Germinal center (tissue), 1 donor: ENCODE measurements around the gene EHF.

ENCODE experiments used
- DNase-seq: peaks from one replicate; pipeline ENCODE4 v3.0.0; 2012; ENCODE audit warnings: mixed read lengths, low spot score

Gene EHF

DNA sequence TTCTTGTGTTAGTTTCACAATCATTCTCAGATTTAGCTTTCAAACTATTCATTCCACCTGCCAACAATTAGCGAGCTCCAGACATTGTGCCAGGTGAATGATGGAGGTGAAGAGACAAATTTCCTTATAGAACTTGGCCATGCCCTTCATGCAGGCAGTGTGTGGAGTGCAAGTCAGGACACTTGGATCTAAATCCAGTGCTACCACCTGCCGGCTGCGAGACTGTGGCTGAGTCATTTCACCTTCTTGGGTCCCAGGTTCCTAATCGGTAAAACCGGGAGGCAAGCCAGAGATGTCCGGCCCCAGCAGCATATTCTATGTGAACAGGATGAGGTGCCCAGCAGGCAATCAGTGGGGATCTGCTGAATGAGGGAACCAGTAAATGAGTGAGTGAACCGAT lies 18.6 kb upstream of the EHF start:
- no peak for DNase-seq

DNA sequence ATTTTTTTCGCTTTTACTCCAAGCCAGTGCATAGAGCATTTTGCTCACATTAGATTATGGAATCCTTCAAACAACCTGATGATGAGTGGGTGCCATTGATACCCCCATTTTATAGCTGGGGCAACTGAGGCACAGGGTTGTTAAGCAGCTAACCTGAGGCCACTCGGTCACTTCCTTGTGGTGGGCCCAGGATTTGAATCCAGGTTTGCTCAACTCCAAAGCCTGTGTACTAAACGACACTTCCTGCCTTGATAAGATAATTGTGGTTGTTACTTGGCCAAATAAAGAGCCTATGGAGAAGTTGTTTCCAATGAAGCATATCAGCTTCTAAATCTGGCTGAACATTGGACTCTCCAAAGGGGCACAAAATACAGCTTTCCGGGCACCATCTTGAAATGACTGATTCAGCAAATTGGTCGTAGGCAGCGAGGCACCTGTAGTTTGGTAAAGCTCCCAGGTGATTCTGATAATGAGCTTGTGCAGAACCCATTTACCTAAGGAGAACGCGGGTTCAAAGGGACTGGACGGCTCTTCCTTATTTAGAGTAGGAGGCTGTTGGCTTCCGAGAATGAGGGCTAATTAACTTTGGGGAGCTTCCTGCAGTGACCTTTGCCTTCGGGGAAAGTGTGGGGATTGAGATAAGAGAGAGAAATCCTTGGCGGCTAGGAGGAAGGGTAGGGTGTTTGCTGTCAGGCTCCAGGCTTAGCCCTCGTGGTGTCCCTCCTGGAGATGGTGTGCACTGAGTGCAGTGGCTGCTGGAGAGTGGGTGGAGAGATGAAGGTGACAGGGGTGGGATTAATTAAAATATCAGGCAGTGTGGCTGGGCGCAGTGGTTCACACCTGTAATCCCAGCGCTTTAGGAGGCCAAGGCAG lies 17.5 kb upstream of the EHF start:
- DNase-seq = no peak

DNA sequence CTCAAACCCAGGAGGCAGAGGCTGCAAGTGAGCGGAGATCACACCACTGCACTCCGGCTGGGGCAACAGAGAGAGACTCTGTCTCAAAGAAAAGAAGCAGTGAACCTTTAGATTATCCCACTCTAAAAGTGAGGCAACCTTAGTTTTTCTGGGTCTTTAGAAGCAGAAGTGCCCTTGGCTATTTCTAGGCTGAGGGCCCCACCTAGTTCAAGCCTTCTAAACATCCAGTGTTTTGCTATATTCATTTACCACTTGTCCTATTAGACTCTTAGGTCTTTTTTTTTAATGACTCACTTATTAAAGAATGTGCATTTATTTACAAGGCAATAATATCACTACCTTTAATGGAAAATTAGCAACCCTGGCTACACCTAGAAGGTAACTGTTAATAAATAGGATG lies 16.7 kb upstream of the EHF start:
- no peak for DNase-seq

DNA sequence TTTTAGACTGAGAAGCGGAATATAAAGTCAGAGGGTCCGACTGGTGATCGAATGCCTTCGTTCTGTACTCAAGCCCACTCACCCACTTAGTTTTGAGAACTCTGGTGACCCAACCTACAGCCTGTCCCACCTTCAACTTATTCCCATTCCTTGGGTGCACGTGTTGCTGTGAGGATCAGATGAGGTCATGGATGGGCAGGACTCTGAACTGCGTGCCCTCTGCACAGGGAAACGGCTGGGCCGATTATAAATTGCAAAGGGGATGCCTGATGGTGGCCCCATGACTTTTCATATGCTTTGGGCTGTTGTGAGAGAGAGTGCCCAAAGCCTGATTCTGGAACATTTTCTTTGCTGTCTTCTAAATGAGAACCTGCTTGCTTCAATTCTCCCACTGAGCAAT lies 16.0 kb upstream of the EHF start:
- DNase-seq = no peak

DNA sequence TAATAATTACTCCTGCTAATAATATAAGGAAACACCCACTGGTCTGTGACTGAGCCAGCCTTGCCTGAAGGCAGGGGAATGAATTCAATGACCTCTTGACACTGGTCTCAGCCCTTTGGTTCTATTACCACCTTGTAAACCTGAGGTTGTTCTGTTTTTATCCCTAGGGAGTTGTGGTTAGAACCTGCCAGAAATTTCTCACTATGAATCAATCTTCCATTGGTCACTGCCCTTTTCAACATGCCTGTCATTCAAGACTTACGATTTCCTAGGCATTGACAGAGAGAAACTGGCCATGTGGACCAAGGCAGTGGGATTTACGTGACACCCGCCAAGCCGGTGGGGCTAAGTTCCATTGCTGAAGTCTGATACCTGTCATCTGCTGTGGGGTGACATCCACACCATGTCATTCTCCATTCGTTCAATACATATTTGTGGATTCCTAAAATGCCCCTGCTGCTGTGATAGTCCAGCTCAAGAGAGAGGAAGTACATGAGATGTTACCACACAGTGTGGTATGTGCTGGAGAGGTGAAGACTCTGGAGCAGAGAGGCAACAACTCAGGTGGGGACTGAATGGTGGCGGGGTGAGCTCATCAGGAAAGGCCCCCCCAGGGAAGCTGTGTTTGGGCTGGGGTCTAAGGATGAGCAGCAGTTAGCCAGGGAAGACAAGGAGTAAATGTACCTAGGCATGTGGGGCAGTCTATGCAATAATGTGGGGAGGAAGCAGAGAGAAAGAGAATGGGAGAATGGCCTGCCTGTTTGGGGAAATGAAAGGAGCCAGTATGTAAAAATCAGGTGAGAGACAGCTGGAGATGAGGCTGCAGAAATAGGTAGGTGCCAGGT lies 15.2 kb upstream of the EHF start:
- no peak for DNase-seq

DNA sequence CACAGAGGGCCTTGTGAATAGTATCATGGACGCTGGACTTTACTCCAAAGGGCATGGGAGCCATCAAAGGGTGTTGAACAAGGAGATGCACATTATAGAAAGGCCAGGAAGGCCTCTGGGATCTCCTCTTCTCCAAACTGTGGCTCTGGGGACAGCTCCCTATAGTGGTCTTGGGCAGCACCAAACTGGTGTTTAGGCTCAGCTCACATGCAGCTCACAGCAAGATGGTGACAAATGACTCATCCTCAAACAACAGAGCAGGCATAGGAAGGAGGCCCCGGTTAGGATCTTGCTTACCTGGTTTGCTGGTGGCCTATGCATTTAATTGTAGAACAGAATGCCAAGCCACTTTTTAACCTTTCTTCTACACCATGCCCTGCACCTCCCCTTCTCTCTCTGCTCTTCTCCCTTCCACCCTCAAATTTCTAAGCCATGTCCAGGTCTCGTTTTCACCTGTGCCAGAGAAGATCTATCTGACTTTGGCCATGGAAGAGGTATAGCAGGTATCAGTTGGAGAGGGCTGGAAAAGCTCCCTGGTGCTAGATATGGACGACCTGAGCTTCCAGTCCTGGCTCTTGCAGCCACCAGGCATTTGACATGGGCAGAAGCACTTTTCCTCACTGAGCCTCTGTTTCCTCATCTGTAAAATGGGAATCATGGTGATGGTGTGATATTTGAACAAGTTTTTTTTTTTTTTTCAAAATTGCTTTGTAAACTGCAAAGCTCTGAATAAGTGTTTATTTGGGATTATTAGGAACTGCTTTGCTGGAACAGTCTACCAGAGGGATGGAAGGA lies 14.4 kb upstream of the EHF start:
- DNase-seq = no peak

DNA sequence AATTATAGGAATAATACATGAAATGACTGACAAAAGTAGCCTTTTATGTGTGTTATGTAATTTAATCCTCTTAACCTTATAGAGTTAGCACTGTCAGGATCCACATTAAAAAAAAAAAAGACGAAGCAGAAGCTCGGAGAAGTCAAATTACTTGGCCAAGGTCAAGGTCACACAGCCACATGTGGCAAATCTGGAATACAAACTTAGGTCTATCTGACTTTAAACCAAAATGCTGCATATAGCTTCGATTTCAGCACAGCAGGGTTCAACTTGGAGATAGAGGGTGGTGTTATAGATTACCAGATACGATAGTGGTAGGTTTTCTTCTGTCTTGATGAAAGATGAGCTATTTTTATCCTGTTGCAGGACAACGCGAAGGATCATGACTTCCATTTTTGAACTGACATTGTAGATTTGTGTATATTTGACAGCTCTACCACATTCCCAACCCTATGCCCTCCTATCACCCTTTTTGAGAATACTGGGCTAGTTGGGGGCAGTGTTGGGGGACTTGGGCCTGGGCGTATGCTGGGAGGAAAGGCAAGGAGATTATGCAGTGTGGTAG lies 11.6 kb upstream of the EHF start:
- no peak for DNase-seq

DNA sequence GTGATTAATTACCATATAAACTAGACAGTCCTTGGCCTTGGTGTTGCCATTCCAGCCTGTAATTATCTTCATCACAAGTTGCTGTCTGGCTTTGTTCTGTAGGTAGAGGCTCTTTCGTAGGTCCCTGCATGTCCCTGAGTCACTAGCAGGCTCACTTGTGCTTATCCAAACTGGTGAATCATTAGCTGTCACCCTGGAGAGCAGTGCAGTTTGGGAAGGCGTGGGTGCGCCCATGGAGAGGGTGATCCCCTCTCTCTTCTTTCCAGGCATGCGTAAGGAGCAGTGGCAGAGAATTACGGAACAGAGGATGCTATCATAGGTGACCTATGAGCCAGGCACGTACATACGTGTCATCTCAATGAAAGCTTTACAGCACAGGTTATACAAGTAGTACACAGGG lies 11.0 kb upstream of the EHF start:
- no peak for DNase-seq

DNA sequence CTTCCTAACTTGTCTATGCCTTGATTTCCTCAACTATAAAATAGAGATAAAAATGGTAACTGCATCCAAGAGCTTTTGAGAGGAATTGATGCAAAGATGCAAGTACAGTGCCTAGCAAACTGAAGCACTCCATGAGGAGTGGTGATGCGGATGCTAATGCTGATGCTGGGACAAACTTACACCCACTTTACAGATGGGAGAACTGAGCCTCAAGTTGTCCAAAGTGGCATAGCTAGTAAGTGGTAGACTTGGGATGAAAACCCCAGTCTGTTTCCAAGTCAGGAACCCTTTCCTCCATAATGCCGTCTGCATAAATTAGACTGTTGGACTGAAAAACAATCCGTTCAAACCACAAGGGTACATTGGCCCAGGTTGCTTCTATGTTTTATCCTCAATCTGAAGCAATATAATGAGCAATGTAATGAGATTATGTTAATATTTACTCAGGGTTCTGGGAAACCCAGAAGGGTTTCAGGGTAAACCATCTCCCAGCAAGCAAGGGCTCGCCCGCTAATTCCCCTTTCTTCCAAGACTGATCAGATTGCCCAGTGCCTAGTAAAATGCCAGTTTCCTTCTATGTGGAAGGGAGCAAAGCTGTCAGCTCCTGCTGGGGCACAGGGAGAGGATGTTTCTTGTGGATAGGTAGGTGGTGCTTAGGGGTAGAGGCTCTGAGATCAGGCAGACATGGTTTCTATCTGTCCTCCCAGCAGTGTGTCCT lies 10.4 kb upstream of the EHF start:
- no peak for DNase-seq

DNA sequence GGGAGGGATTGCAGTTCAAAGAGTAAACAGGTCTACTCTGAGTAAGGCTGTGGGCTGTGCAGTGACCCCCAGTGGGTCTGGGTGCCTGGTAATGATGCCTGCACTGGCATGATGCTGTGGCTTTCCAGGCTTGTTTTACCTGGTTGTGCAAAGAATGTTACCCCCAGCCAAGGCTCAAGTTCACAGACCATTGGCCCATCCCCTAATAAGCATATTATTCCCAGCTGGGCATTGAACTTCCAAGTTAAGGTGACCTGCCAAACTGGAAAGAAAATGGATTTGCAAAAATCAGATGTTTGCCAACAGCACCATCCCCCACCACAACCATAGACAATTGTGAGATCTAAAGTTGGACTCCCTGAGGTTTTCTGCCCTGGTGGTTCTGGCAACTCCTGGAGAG lies 7.9 kb upstream of the EHF start:
- DNase-seq = no peak

DNA sequence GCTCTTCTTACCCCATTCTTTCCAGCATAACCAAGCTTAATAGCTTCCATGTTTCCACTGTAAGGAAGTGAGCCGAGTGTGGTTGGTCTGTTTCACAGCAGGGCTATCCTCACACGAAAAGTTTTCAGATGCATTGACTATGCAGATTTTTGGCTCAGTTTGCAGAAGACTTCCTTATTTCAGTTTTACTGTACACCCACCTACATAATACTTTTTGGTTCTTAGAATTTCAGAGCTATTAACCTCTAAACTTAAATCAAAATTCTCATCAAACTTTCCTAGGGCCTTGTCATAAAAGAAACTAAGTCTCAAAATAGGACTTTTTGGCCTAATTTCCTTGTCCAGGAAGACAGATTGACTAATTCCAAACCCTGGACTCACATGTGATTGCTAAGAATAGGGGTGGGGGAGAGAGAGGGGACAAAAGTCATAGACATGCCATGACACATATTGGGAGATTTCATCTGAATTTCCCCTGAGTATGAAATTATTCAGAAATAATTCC lies 7.3 kb upstream of the EHF start:
- peak; percentile 32 for DNase-seq

DNA sequence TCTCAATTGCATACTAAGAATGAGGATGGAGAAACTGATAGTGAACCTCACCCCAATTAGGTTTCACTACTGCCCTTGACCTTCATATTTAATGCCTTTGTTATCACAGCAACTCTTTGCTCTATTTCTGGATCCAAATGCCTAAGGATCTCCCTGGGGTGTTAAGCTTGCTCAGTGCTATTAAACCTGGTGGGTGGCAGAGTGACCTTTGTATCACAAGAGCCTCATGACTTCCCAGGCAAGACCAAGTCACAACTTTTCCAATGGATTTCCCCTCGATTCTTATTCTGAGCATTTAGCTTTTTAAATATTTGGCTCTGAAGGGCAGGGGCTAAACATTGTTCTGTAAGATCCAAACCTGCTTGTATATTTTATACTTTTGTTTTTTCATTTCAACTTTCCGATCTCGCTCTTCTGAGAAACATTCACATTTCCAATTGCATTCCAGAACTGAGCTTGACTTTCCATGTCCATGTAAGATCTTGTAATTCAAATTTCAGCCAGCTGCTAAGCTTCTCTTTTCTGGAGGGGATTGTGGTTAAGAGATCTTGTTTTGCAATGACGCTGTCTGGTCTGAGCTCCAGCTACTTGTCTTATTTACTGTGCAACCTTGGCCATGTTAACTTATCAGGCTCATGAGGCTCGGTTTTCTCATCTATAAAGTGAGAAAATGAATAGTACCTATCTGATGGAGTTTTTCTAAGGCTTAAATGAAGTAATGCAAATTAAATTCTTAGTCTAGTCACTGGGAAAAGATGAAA lies 6.4 kb upstream of the EHF start:
- no peak for DNase-seq

DNA sequence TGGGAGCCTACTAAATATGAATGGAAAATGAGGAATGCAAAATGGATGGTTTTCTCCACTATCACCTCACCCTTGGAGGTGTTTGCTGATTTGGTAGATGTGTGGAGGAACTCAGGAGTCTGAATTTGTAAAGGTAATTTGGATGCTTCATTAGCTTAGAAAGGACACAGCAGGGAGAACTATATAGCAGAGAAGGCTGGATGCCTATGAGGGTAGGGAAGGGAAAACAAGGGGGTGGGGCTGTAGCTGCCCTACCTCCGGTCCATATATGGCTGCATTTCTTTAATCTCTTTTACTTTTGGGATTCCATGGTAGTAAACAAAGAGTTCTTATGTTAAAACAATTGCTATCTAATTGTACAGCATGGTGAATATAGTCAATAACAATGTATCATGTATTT lies 4.8 kb upstream of the EHF start:
- no peak for DNase-seq

DNA sequence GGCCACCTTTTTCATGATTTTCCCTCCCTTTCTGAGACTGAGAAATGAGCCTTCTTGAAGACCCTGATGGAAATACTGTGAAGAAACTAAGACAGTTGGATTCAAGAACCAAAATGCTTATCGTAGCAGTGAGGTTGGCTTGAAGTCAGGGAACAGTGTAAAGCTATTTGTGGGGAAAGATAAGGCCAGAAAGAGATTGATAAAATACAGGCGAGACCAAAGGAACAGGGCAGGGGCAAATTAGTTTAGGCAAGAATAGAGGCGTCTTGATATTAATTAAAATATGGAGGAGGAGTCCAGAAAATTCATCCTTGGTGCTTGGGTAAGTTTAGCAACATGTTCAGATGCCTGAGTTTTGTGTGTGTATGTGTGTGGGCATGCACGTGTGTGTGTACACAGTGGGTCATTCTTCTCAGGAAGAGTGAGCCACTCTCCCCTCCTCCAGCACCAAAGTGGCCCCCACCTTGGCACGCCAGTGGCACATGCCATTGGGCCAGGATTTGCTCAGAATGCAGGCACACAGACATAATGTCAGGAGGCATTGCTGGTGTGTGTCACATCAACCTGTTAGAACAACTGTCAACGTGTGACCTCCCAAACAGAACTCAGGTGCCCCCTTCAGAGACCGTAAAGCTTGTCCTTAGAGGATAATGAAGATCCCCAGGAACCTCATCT lies 3.9 kb upstream of the EHF start:
- no peak for DNase-seq

DNA sequence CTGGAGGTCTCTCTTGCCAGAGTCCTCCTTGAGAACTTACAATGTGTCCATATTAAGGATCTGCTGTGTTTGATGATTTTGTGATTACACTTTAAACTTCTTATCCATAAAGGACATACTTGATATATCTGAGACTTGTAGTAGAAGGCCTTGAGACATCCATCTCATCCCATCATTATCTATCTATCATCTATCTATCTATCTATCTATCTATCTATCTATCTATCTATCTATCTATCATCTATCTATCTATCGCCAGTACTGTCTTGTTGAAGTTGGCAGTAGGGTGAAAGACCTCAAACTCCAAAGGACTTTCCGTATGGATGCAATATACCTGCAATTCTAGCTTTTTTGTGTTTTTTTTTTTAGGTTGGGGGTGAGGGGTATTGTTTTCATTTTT lies 2.5 kb upstream of the EHF start:
- DNase-seq = no peak

DNA sequence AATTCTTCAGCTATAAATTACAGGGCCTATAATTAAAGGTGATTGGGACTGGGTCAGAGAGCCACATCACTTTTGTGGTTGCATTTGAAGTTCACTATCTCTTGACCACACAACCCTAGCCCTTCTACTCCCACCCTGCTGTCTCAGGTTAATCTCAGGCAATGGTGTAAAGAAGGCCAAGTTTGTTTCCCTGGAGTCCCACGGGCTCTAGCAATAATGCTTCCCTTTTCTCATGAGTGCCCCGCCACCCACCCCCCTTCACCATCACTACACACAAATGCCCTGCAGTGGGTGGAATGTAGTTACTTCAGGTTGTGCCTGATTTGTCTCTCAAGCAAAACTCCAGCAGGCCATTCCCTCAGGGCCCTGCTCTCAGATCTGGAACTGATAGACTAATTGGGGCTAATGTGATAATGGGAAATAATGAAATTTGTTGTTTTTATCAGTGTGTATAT lies 1.8 kb upstream of the EHF start:
- no peak for DNase-seq

DNA sequence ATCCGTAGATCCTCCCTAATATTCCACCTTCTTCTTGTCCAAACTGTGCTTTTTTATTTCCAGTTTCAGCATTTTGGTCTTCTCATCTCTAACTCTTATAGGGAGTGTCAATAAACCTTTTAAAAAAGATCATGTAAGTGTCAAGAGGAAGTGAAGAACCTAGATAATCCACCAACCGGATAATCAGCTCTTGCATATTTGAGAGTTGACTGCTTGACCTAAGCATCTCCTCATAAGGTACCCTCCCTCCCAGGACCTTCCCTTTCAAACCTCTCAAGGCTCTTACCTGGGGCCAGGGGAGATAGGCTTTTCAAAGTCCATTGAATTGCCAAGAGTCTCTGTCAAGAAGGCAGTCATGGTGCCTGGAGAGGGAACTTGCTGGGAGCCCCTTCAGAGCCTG lies 691 bp upstream of the EHF start:
- no peak for DNase-seq

DNA sequence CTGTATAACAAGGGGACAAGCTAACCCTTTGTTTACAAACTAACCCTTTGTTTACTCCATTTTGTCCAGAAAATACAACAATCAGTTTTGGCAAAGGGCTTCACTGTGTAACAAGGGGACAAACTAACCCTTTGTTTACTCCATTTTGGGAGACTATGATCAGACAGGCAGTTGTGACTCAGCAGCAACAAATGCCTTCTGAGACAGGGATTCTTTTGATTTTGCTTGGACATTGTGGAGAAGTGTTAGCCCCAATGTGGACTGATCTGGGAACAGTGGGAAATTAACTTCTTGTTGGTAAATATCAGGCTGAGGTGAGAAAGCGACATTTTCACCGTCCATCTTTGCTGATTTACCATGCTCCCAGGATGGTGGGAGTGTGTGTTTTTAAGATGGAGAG lies 983 bp downstream of the EHF start:
- DNase-seq = no peak

DNA sequence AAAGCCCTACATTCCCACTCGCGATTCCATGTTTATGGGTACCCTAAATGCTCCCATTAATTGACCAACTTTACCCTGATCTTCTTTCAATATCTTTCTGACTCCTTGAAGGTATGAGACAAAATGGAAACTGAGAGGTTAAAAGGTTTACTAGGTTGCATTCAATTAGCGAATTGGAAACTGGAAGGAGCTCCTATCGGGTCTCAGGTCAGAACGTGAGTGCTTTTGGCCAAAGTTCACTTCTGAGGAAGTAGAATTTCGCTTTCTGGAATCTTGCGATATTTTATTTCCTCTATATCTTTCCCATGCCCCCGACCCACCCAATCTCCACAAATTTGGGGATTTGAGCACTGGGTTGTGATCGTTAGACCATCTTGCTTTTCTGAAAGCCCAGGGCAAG lies 2.6 kb downstream of the EHF start:
- no peak for DNase-seq

DNA sequence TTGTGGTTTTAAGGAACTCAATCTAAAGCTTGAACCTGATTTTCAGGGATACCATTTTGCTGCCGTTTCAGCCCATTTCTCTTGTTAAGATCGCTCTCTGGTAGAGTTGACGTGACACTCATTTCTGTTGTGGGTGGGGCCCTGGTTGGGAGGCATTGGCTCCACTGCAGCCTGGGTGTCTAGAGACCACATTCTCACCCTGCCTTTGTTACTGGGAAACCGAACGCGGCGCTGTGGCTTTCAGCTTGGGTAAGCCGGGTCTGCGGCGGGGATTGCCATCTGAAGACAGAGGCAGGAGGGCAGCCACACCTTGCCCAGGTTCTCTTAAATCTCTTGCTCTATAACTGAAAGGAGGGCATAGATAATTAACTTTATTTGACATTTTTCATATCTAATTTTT lies 3.2 kb downstream of the EHF start:
- no peak for DNase-seq
